Stimulated activated CD4-positive, alpha-beta T cell treated with anti-CD3 and anti-CD28 coated beads, Interleukin-4, amount 100 ng/mL, for 4 hours (primary cell): ENCODE data around the gene OSGIN1.
"Not testable (repeated sequence)": the region's sequence is repeated elsewhere in the genome, so short reads cannot be mapped to it uniquely, and the experiment has no call there.

ENCODE experiments used
- DNase-seq, 2 experiments: peaks; one replicate each; pipeline ENCODE4 v3.0.0-alpha.2; 2020

The OSGIN1 gene

DNA sequence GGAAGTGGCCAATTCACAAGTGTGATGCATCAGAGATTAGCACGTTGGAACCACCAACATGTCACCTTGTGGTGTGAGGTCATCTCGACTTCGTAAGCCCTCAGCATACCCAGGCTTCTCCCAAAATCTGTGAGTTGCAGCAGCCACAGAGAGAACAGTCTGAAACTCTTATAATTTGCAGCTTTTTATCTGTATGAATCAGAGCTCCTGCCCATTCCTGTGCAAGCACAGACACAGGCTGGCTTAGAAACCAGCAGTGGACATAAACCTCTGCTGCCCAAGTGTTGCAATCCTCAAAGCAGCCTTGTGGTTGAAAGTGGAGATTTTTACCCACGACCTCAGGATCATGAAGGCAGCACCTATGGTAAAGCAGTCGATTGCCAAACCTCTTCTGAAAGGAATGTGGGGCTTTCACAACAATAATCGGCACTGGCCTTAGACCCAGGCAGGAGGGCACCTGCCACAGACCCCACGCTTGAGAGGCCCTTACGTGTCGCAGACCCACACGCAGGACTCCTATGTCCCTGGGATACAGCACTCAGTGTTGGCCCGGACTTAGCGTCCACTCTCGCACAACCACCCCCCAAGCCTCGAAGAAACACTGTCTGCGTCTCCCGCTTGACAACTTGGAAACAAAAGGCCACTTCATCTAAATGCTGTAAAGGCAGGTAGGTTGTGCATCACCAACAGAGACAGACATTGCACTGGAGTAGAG is 24.5 kb upstream of the OSGIN1 start:
- no peak for DNase-seq

DNA sequence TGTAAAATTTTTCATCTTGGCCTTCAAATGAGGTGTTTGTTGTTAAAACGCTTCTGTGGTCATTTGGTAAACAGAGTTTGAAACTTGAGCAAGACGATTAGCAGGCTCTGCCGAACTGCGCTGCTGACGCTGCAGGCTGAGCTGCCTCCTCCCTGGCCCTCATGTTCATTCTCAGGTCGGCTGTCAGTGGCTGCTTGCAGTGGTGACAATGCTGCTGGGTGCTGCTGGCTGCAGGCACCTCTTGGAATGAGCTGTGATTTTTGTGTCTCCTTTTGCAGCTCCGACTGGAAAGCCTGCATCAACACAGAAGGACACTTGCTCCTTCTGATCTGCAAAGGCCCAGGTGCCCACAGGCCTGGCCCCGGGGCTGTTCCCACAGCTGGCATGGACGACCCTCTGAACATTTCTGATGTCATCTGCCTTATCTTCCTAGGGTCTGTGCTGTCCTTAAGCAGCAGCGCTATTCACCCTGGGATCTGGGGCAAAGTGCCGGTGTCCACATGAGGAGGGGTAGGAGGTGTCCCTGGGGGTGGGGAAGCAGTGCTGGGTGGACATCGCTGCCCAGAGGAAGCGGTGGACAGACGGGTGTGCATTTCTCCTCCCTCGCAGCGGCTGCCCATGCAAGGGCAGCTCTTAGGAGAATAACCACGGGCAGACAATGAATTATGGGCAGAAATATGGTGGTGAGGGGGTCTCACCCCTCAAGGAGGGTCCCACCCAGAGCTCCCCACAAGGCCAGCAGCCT is 23.1 kb upstream of the OSGIN1 start:
- no peak for DNase-seq

- DNase-seq = no peak
Measured at GRCh38 chr16:83930730-83931500, 22.1 kb upstream of the OSGIN1 start.

DNA sequence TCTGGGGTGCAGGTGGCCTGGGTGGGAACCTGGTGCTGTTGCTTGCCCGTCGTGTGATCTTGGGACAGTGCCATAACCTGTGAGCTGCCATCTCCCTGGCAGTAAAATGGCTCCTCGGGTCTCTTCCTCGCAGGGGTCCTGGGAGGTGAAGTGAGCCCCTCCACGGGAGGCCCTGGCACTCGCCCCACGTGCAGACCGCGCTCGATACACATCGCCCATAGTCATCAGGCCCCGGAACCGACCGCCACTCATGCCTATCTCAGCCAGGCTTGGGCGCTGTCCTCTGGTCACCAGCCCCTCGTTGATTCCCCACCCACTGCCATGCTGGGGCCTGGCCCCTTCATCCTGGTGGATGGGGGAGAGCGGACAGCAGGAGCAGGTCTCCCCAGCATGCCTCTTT is 21.5 kb upstream of the OSGIN1 start:
- no peak for DNase-seq

GRCh38 chr16:83932304-83932703 is 20.7 kb upstream of the OSGIN1 start:
- no peak for DNase-seq

- no peak for DNase-seq
Measured at GRCh38 chr16:83932955-83933673, 19.9 kb upstream of the OSGIN1 start.

DNA sequence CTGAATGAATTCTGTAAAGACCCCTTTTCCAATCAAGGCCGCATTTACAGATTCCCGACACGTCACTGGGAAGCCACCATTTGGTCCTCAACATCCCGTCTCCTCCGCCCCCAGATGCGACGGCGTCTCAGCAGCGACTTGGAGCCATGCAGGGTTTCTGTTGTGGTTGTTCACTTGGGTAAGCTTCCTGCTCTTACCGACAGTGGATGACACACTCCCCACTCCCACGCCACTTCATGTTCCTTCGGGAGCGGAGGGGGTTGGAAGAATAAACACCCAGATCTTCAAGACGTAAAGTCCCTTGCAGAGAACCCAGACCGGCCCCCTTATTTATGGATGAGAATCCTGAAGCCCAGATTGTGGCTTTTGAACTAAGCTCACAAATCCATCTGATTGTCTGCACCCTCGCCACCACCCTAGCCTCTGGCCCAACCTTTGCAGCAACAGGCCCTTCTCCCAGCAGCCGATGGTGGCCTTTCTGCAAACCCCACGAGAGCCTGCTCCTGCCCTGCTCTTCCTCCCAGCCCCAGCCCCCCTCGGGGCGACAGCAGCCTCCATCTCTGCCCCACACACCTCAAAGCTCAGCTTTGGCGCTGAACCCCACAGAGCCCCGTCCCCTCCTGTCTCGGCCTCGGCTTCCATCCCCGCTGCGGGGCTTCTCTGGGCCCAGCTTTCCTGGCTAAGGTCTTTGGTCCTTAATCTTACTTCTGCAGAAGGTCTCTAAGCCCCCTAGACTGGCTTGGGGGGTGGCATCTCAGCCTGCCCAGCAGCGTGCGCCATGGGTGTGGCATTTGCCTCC is 19.0 kb upstream of the OSGIN1 start:
- DNase-seq = no peak

- no peak for DNase-seq
Measured at GRCh38 chr16:83934684-83934977, 18.4 kb upstream of the OSGIN1 start.

DNA sequence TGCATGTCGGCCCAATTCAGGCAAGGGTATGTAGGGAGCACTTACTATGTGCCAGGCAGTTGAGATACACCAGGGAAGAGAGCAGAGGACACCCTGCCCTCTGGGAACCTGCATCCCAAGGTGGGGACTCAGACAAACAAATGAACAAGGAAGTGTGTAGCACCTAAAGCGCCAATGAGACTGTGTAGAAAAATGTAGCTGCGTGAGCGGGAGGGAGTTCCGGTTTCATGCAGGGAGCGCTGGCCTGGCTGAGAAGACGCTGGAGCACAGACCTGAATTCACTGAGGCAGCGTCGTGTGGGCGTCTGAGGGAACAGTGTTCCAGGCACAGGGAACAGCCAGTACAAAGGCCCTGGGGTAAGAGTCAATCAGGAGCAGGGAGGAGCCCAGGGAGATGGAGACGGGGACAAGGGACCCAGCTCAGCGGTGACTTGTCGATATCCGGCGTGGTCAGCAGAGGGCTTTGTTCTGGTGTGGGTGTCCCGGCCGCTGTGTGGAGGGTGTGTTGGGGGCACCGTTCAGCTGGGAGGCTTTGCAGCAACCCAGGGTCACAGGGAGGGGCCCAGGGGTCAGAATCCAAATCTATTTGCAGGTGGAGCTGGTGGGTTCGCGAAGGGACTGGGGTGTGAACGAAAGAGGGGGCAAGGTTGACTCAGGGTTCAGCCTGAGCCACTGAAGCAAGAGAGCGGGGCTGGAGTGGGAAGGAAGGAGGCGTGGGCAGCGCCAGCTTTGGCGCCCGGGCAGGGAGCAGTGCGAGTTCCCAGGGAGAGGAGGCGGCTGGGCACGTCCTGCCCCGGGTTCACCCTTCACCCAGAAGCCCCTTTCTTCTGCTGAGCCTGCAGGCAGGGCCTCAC is 17.8 kb upstream of the OSGIN1 start:
- DNase-seq = no peak

DNA sequence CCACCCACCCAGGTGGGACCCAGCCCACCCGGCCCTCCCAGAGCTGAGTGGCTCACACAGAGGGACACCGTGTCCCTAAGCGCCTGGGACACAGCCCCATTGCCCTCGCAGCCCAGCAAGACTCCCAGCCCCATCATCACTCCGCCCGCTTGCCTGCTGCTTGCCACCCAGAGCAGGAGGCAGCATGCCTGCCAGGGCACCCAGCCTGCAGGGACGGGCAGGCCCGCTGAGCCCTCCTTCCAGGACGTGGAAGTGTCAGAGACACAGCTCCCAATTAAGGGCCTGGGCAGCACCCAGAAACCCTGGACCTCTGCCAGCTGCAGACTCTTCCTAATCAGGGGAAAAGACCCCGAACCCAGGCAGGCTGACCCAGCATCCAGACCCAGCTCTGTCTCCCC is 17.2 kb upstream of the OSGIN1 start:
- no peak for DNase-seq

DNA sequence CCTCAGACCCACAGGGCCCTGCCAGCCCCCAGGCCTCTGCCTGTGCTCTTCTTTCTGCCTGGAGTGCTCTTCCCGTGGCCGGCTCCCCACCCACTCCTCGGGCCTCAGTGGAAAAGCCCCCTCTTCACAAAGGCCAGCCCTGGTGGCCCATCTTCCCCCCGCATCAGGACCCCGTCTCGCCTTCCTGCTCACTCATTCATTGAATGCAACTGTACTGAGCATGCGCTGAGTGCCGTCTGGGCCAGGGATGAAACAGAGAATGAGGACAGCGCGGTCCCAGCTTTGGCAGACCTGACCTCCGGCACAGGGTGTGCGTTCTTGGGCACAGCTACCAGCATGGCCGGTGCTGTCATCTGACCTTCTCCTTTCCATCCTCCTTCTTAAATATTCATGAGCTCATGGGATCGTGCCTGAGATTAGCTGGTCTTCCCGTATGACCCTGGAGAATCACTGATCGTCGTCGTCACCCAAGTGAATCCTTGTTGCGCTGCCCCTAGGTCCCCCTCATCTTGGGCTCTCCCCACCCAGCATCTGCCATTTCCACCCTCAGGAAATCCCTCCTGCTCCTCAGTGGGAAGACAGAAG is 16.4 kb upstream of the OSGIN1 start:
- no peak for DNase-seq

DNA sequence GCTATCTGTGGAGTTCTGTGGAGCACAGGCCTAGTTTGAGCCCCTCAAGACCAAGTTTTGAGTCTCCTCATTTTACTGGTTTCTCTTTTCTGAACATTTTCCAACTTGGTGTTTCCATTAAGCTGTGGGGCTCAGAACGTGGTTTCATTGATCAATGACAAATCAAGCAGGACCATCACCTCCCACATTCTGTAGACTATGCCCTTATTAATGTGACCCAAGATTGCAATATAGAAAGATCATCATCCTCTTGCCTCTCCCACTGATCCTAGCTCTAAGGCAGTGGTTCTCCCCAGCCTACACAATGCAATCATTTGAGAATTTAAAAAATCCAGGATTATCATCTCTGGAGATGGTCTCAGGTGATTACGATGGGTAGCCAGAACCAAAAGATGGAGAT is 15.8 kb upstream of the OSGIN1 start:
- no peak for DNase-seq

DNA sequence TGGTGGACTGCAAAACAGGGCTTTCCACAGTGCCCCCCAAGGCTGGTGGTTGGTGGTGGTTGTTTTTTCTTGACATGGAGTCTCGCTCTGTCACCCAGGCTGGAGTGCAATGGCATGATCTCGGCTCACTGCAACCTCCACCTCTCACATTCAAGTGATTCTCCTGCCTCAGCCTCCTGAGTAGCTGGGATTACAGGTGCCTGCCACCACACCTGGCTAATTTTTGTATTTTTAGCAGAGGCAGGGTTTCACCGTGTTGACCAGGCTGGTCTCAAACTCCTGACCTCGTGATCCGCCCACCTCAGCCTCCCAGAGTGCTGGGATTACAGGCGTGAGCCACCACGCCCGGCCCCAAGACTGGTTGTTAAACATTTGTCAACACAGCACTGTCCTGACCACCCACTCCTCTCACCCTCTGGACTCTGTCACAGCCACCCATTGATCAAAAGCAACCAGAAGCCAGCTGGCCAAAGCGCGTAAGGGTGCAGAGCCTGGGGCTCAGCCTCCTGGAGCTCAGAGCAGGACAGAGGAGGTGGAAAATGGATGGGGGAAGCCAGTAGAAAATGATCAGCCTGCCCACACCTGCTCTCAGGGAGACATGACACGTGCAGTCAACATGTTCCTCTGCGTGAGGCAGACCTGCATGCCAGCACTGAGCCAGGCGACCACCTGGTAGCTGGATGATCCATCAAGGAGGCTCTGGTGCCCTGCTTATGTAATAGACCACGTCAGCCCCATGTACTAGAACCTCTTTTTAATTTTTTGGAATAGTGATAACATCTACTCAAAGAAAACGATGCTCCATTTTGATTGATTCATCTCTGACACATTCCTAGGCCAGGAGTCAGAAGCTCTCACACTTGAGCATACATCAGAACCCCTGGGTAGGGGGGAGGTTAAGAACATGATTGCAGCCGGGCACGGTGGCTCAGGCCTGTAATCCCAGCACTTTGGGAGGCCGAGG is 14.8 kb upstream of the OSGIN1 start:
- DNase-seq = no peak

DNA sequence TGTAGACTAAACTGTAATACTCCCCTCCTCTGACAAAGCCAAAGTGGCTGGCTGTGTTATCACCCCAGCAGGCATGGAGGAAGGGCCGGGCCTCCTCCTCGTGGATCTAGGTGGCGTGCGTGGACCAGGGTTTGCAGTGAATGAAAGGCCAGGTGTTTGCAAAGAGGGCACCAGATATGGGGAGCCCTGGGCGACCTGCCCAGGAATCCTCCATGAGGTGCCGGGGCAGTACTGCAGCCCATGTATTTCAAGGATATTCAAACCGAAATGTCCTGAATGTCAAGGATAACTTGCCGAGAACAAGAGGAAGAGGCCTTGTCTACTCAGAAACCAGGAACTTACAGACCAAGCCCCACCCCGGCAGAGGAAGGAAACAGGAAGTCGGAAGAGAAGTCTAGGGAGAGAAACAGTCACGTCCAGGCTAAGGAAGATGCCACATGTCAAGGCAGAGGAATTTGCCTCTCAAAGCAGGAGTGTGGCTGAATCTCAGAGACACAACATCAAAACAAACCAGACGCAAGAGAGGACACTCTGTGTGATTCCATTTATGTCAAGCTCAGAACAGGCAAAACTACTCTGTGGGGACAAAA is 13.7 kb upstream of the OSGIN1 start:
- DNase-seq = no peak

- no peak for DNase-seq
Measured at GRCh38 chr16:83940119-83940518, 12.9 kb upstream of the OSGIN1 start.

GRCh38 chr16:83940630-83941378 is 12.2 kb upstream of the OSGIN1 start:
- no peak for DNase-seq

- not testable (repeated sequence) for DNase-seq
Measured at GRCh38 chr16:83941546-83941945, 11.5 kb upstream of the OSGIN1 start.

GRCh38 chr16:83942074-83942473 is 11.0 kb upstream of the OSGIN1 start:
- DNase-seq = no peak
